H1 (cell line): Measurements from ENCODE around the gene ETS1. TPM values are rescaled to one million over a fixed set of nuclear protein-coding genes. Genes with fewer than 3 reads are reported as not detected.

ENCODE experiments used
- CTCF ChIA-PET: fragments of 300-600 bp; sonication (Branson Sonifier 250); formaldehyde crosslinking; loops from one replicate; lab custom pipeline; 2021; ENCODE audit not compliant: partially characterized antibody; lab: Charles Lee
- POLR2A ChIA-PET: fragments of 300-600 bp; sonication (Branson Sonifier 250); formaldehyde crosslinking; loops from one replicate; lab custom pipeline; 2021; ENCODE audit warnings: inconsistent platforms; ENCODE audit not compliant: partially characterized antibody; lab: Charles Lee
- DNase-seq, 2 experiments: peaks; one replicate each; pipeline versions ENCODE4 v3.0.0 to v3.0.0-alpha.2; 2010 to 2022; ENCODE audit warnings: low spot score in 2 of 2, low read depth in 1 of 2, mixed read lengths in 1 of 2
- FAIRE-seq: peaks from 2 replicates; lab custom pipeline; 2011; peaks lifted over from hg19 to GRCh38; lab: Jason Lieb, UNC
- H2AFZ ChIP-seq: 2 replicates; pipeline ENCODE4 v1.8.1; 2012; ENCODE audit warnings: low read length, inconsistent platforms
- H2AK5ac ChIP-seq: 2 replicates; pipeline ENCODE4 v1.6.1; 2013; ENCODE audit warnings: low read depth, low read length
- H2BK120ac ChIP-seq: replicated peaks from 2 replicates; pipeline ENCODE3; 2013; ENCODE audit warnings: low read depth, low read length, inconsistent platforms
- H2BK12ac ChIP-seq: 2 replicates; pipeline ENCODE4 v1.6.1; 2013; ENCODE audit warnings: low read depth, low read length
- H2BK15ac ChIP-seq: 2 replicates; pipeline ENCODE4 v1.6.1; 2013; ENCODE audit warnings: low read length
- H2BK20ac ChIP-seq: 2 replicates; pipeline ENCODE4 v1.6.1; 2013; ENCODE audit warnings: low read length
- H2BK5ac ChIP-seq: 2 replicates; pipeline ENCODE4 v1.6.1; 2013; ENCODE audit warnings: low read depth, low read length
- H3K14ac ChIP-seq: 2 replicates; pipeline ENCODE4 v1.6.1; 2013; ENCODE audit warnings: inconsistent platforms; ENCODE audit not compliant: insufficient read length
- H3K18ac ChIP-seq: 2 replicates; pipeline ENCODE4 v1.6.1; 2013; ENCODE audit warnings: low read length; ENCODE audit errors: extremely low read depth
- H3K23ac ChIP-seq: 2 replicates; pipeline ENCODE4 v1.6.1; 2013; ENCODE audit warnings: inconsistent platforms; ENCODE audit not compliant: insufficient read length
- H3K23me2 ChIP-seq: 2 replicates; pipeline ENCODE4 v1.6.1; 2013; ENCODE audit warnings: low read depth, low read length
- H3K27ac ChIP-seq: 2 replicates; pipeline ENCODE4 v1.6.1; 2011; ENCODE audit warnings: low read depth, low read length, inconsistent platforms
- H3K27me3 ChIP-seq, 4 experiments: replicated peaks in 1 of 4; 1 replicate in 1 of 4; 2 replicates in 3 of 4; pipeline versions ENCODE4 v1.6.1 to v1.8.1; 2011 to 2013; ENCODE audit warnings: low read length in 3 of 4, mild to moderate bottlenecking in 3 of 4, inconsistent platforms in 2 of 4, mixed read lengths in 2 of 4, moderate library complexity in 1 of 4; ENCODE audit not compliant: control insufficient read depth in 3 of 4, insufficient read depth in 3 of 4; ENCODE audit errors: extremely low read depth in 1 of 4
- H3K36me3 ChIP-seq, 4 experiments: 2 replicates each; pipeline versions ENCODE4 v1.6.1 to v1.8.1; 2011 to 2013; ENCODE audit warnings: mild to moderate bottlenecking in 4 of 4, low read length in 3 of 4, moderate library complexity in 2 of 4, control low read depth in 1 of 4, inconsistent platforms in 1 of 4; ENCODE audit not compliant: insufficient read depth in 4 of 4, control insufficient read depth in 2 of 4
- H3K4ac ChIP-seq: replicated peaks from 2 replicates; pipeline ENCODE3; 2013; ENCODE audit warnings: low read length, low read depth, mixed read lengths, inconsistent platforms; ENCODE audit not compliant: insufficient read length
- H3K4me1 ChIP-seq, 4 experiments: replicated peaks in 1 of 4; 1 replicate in 1 of 4; 2 replicates in 3 of 4; pipeline versions ENCODE4 v1.6.1 to v1.8.1; 2011 to 2013; ENCODE audit warnings: low read length in 3 of 4, inconsistent platforms in 2 of 4, mixed read lengths in 1 of 4; ENCODE audit not compliant: insufficient read depth in 4 of 4, control insufficient read depth in 3 of 4
- H3K4me2 ChIP-seq, 2 experiments: 2 replicates each; pipeline versions ENCODE4 v1.6.1 to v1.8.1; 2011 to 2013; ENCODE audit warnings: low read depth in 2 of 2, low read length in 2 of 2, control low read depth in 1 of 2, inconsistent platforms in 1 of 2, mild to moderate bottlenecking in 1 of 2; ENCODE audit not compliant: insufficient read depth in 1 of 2
- H3K4me3 ChIP-seq, 4 experiments: fragments of 200-600, 300-600 bp in 1 of 4; sonication (generic), shearing (Covaris generic), sonication (Bioruptor Twin) in 1 of 4; 2 replicates each; pipeline versions ENCODE4 v1.5.1 to v1.8.1; 2011 to 2016; ENCODE audit warnings: low read length in 4 of 4, low read depth in 3 of 4, control low read depth in 2 of 4, inconsistent platforms in 2 of 4, mild to moderate bottlenecking in 2 of 4, mixed read lengths in 1 of 4, moderate library complexity in 1 of 4; ENCODE audit not compliant: insufficient read depth in 2 of 4; ENCODE audit errors: extremely low read depth in 1 of 4
- H3K56ac ChIP-seq: replicated peaks from 2 replicates; pipeline ENCODE3; 2013; ENCODE audit warnings: low read depth, mild to moderate bottlenecking, mixed read lengths, low read length, inconsistent platforms; ENCODE audit not compliant: insufficient read length
- H3K79me1 ChIP-seq: 2 replicates; pipeline ENCODE4 v1.6.1; 2013; ENCODE audit warnings: low read depth, low read length, control low read depth
- H3K79me2 ChIP-seq, 2 experiments: 2 replicates each; pipeline versions ENCODE4 v1.6.1 to v1.8.1; 2012 to 2013; ENCODE audit warnings: low read length in 2 of 2, mild to moderate bottlenecking in 2 of 2, inconsistent platforms in 1 of 2; ENCODE audit not compliant: insufficient read depth in 2 of 2, control insufficient read depth in 1 of 2
- H3K9ac ChIP-seq, 4 experiments: replicated peaks in 1 of 4; 1 replicate in 1 of 4; 2 replicates in 3 of 4; pipeline versions ENCODE4 v1.6.1 to v1.8.1; 2011 to 2013; ENCODE audit warnings: low read depth in 3 of 4, low read length in 3 of 4, control low read depth in 2 of 4, mild to moderate bottlenecking in 2 of 4, moderate library complexity in 2 of 4, inconsistent platforms in 1 of 4; ENCODE audit errors: extremely low read depth in 1 of 4
- H3K9me3 ChIP-seq, 2 experiments: 2 replicates each; pipeline versions ENCODE4 v1.6.1 to v1.8.1; 2012 to 2013; ENCODE audit warnings: mild to moderate bottlenecking in 2 of 2, moderate library complexity in 2 of 2, control low read depth in 1 of 2, inconsistent platforms in 1 of 2, low read depth in 1 of 2, low read length in 1 of 2, mixed read lengths in 1 of 2; ENCODE audit not compliant: insufficient read depth in 2 of 2
- H4K20me1 ChIP-seq, 2 experiments: replicated peaks in 1 of 2; 2 replicates each; pipeline versions ENCODE3 to v1.8.1; 2011 to 2013; ENCODE audit warnings: inconsistent platforms in 2 of 2, low read length in 2 of 2, mild to moderate bottlenecking in 1 of 2; ENCODE audit not compliant: insufficient read depth in 2 of 2, control insufficient read depth in 1 of 2
- H4K5ac ChIP-seq: 2 replicates; pipeline ENCODE4 v1.6.1; 2013; ENCODE audit warnings: low read length, low read depth, mixed read lengths, inconsistent platforms; ENCODE audit not compliant: insufficient read length
- H4K8ac ChIP-seq: 2 replicates; pipeline ENCODE4 v1.8.0; 2013; ENCODE audit warnings: mild to moderate bottlenecking, moderate library complexity, low read length, inconsistent platforms; ENCODE audit not compliant: insufficient read depth; ENCODE audit errors: extremely low read depth
- H4K91ac ChIP-seq: replicated peaks from 2 replicates; pipeline ENCODE3; 2013; ENCODE audit warnings: low read length, mixed read lengths, inconsistent platforms; ENCODE audit not compliant: insufficient read length
- BACH1 ChIP-seq: IDR thresholded peaks from 2 replicates; pipeline ENCODE4 v1.6.1; 2012; ENCODE audit warnings: low read length, improper control_type of control experiment
- CBX8 ChIP-seq: fragments of 300-800, 300-1000 bp; sonication (generic); IDR thresholded peaks from 2 replicates; pipeline ENCODE4 v1.7.1; 2016; ENCODE audit warnings: low read depth, low read length, borderline replicate concordance
- GABPA ChIP-seq: IDR thresholded peaks from 2 replicates; pipeline ENCODE4 v1.6.1; 2011; ENCODE audit warnings: mild to moderate bottlenecking, low read length, moderate library complexity, borderline replicate concordance; ENCODE audit not compliant: insufficient read depth
- KDM1A ChIP-seq: fragments of 200-600, 300-600 bp; sonication (generic); IDR thresholded peaks from 2 replicates; pipeline ENCODE4 v1.7.1; 2016; ENCODE audit warnings: mild to moderate bottlenecking, low read length, borderline replicate concordance
- NANOG ChIP-seq: IDR thresholded peaks from 2 replicates; pipeline ENCODE4 v1.6.1; 2011; ENCODE audit warnings: low read length, low read depth, mild to moderate bottlenecking, inconsistent platforms; ENCODE audit not compliant: insufficient read depth, poor library complexity, severe bottlenecking
- POLR2AphosphoS5 ChIP-seq: IDR thresholded peaks from 2 replicates; pipeline ENCODE4 v1.6.1; 2011; ENCODE audit warnings: low read depth, low read length
- RBBP5 ChIP-seq: IDR thresholded peaks from 2 replicates; pipeline ENCODE4 v1.7.1; 2012; ENCODE audit warnings: low read depth, mild to moderate bottlenecking, inconsistent platforms, low read length, moderate library complexity, borderline replicate concordance
- RFX5 ChIP-seq: IDR thresholded peaks from 2 replicates; pipeline ENCODE4 v1.6.1; 2011; ENCODE audit warnings: low read depth, low read length, improper control_type of control experiment, borderline replicate concordance
- SAP30 ChIP-seq: fragments of 300-600 bp; sonication (generic); IDR thresholded peaks from 2 replicates; pipeline ENCODE4 v1.7.1; 2012; ENCODE audit warnings: low read length, moderate library complexity, mild to moderate bottlenecking, inconsistent platforms; ENCODE audit not compliant: insufficient read depth, insufficient replicate concordance
- ZNF274 ChIP-seq: IDR thresholded peaks from 2 replicates; pipeline ENCODE4 v1.7.0; 2012; ENCODE audit warnings: low read length, borderline replicate concordance; ENCODE audit errors: extremely low read depth
- WGBS, 2 experiments: shearing (Covaris generic) in 1 of 2; methylation state at CpG; one replicate each; pipeline versions ENCODE4 v1.1.6 to v1.1.7; 2013 to 2015; ENCODE audit warnings: low lambda C conversion rate in 2 of 2, mixed read lengths in 2 of 2, inconsistent platforms in 1 of 2, low coverage in 1 of 2, missing lambda C conversion rate in 1 of 2; ENCODE audit not compliant: insufficient replicate concordance in 2 of 2, insufficient coverage in 1 of 2, insufficient read length in 1 of 2; ENCODE audit errors: extremely low coverage in 1 of 2, missing lambda C conversion rate in 1 of 2; 5-methylcytosine and 5-hydroxymethylcytosine counted together
- polyA plus RNA-seq, 7 experiments: library from polyadenylated mRNA; depleted of rRNA in 3 of 7; stranded (reverse) in 5 of 7; unstranded in 2 of 7; fragments of >200 nt in 5 of 7; fragments of 200-250 nt in 2 of 7; gene quantifications; 1 replicate in 5 of 7; 2 replicates in 1 of 7; 4 replicates in 1 of 7; pipeline versions ENCODE4 v1.2.1 to v1.2.3, GENCODE V29; 2011 to 2013; ENCODE audit warnings: missing spikeins in 2 of 7, mixed read lengths in 2 of 7
- total RNA-seq: library from RNA; stranded (reverse); fragmentation: NEBNext Ultra II Directional; extraction: Animal tissue kit (Norgen Biotek cat#: 25700); gene quantifications from 2 replicates; pipeline ENCODE4 v1.2.1, GENCODE V29; 2021
- TF ChIP-seq, protein P1 (sequence below): IDR thresholded peaks from 2 replicates; pipeline ENCODE4 v1.6.1; 2012; ENCODE audit warnings: inconsistent platforms

Gene ETS1
- total and polyA plus RNA-seq, 2 of the 8 experiments (the other 6 are each of a cell fraction or from before 2014, with no cell fraction given), result 10.0 to 35.3 TPM

DNA sequence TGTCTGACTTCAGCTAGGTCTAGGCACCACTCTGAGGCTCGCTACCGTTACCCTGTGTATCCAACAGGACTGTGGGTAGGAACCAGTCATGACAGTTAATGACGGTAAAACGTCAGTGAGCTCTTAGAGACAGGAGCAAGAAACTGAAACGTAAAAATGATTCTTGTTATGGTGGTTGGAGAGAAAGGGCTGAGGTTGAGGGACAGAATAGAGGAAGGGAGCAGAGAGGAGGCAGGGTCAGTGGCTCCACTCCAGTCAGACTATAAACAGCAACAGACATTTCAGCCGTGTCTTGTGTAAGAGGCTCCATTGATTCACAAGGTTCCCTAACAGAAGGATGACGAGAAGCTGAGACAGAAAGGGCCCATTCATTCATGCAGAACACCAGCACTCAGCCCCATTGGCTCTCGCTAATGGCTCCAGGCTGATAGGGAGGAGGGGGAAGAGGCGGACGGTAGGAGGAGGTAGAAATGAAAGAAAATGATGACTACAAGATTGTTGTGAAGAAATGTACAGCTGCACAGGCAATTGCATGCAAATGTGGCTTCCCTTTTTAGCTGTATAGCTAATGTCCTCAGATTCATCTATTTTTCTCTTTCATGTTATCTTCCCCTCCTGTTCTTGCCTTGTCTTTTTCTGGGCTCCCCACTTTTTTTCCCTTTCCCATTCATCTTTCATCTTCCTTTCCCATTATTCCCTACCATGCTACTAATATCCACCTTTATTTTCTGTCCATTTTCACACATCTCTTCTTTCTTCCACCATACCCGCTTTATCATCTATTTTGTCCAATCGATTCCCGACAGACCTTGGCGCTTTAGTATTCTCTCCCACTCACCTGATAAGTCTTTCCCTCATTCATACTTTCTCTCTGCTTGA lies 34.3 kb downstream of the ETS1 start:
- Histone ChIP-seq H3K9ac (no peak overlapping the region; a peak in 1 of 7 replicates), H3K4me3 (no peak overlapping the region), H3K79me1 (no peaks in the 10 kb centered on the region), H3K27me3 (peaks cover 8 to 54% (median 44%) of the 10 kb centered on the region in 4 experiments), H2BK15ac (no peak overlapping the region), H2AFZ (no peak overlapping the region), H4K91ac (no peak overlapping the region), H3K23ac (no peak overlapping the region), H2AK5ac (no peak overlapping the region), H3K27ac (no peak overlapping the region), H3K18ac (no peak overlapping the region), H4K5ac (no peak overlapping the region), H3K9me3 (no peaks in the 10 kb centered on the region), H3K23me2 (peaks cover 2% of the 10 kb centered on the region; the same call in 1 of the 2 replicates), H3K4me2 (no peak overlapping the region), H2BK20ac (no peak overlapping the region), H2BK12ac (no peak overlapping the region), H3K56ac (no peak overlapping the region), H4K8ac (no peak overlapping the region), H3K4ac (no peak overlapping the region), H3K4me1 (peaks cover 7 to 16% (median 10%) of the 10 kb centered on the region in 4 experiments; a peak in 6 of 7 replicates), H4K20me1 (peaks cover 3 to 18% of the 10 kb centered on the region in 2 experiments), H3K36me3 (no peaks in the 10 kb centered on the region; a peak in 1 of 8 replicates), H2BK120ac (no peak overlapping the region), H2BK5ac (no peak overlapping the region), H3K79me2 (no peaks in the 10 kb centered on the region), H3K14ac (no peak overlapping the region)
- 88 to 100% methylated on average over 5 to 14 of the region's 14 CpGs for WGBS, 2 experiments
- ChIA-PET POLR2A (no interaction called here), CTCF (interaction anchor here (0.7 to 7.5 kb wide), 13 partner anchors 11 to 380 kb away, joined by 3 to 102 read pairs (median 5); no protein-coding TSS in a partner anchor)
- DNase-seq, result no peak
- no peak for FAIRE-seq
- TF ChIP-seq POLR2AphosphoS5, result no peak
- TF ChIP-seq ZNF274, result no peak
- TF ChIP-seq, protein P1, sequence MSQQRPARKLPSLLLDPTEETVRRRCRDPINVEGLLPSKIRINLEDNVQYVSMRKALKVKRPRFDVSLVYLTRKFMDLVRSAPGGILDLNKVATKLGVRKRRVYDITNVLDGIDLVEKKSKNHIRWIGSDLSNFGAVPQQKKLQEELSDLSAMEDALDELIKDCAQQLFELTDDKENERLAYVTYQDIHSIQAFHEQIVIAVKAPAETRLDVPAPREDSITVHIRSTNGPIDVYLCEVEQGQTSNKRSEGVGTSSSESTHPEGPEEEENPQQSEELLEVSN, result no peak
- no peak for TF ChIP-seq NANOG
- no peak for TF ChIP-seq RFX5
- no peak for TF ChIP-seq RBBP5
- no peak for TF ChIP-seq CBX8
- no peak for TF ChIP-seq BACH1
- TF ChIP-seq GABPA, result no peak
- no peak for TF ChIP-seq SAP30
- TF ChIP-seq KDM1A, result no peak
